Calu3 (cell line): ENCODE data around the gene GLYATL3. TPM values are rescaled to one million over a fixed set of nuclear protein-coding genes. Genes with fewer than 3 reads are reported as not detected.

Source experiments
- BruUV-seq: library from RNA; stranded (reverse); fragments of 400-500 nt; replicated peaks from 2 replicates; lab custom pipeline; 2021; lab: Mats Ljungman, UMichigan
- CTCF ChIA-PET: fragments of 300-600 bp; sonication (Branson Sonifier 250); formaldehyde crosslinking; loops from one replicate; lab custom pipeline; 2022; ENCODE audit warnings: antibody characterized with exemption; lab: Charles Lee
- DNase-seq: peaks from one replicate; pipeline ENCODE4 v3.0.0; 2022
- H3K27ac Mint-ChIP-seq: one replicate; pipeline ENCODE4 v1.8.0; 2022; ENCODE audit warnings: mixed read lengths; ENCODE audit not compliant: unreplicated experiment
- H3K27me3 Mint-ChIP-seq: one replicate; pipeline ENCODE4 v1.8.0; 2022; ENCODE audit warnings: mixed read lengths; ENCODE audit not compliant: unreplicated experiment
- H3K36me3 Mint-ChIP-seq: one replicate; pipeline ENCODE4 v1.8.0; 2022; ENCODE audit warnings: mild to moderate bottlenecking, moderate library complexity, mixed read lengths; ENCODE audit not compliant: insufficient read depth, unreplicated experiment
- H3K4me1 Mint-ChIP-seq: one replicate; pipeline ENCODE4 v1.8.0; 2022; ENCODE audit warnings: mild to moderate bottlenecking, low read depth, mixed read lengths; ENCODE audit not compliant: unreplicated experiment
- H3K4me3 Mint-ChIP-seq: one replicate; pipeline ENCODE4 v1.8.0; 2022; ENCODE audit warnings: mild to moderate bottlenecking, low read depth, moderate library complexity, mixed read lengths; ENCODE audit not compliant: unreplicated experiment
- H3K9me3 Mint-ChIP-seq: one replicate; pipeline ENCODE4 v1.8.0; 2022; ENCODE audit warnings: low read depth, mixed read lengths; ENCODE audit not compliant: unreplicated experiment
- intact Hi-C: fragments of 100-400 bp; cut with micrococcal nuclease; formaldehyde crosslinking; loops from one replicate; pipeline ENCODE4 v1.10.0; 2022; ENCODE audit not compliant: unreplicated experiment
- total RNA-seq: library from RNA; stranded (reverse); gene quantifications from 2 replicates; pipeline ENCODE4 v1.2.3, GENCODE V29; 2022
- TF ChIP-seq, protein P1 (sequence below): fragments of 200-600 bp; IDR thresholded peaks from one replicate; pipeline ENCODE4 v1.8.0; 2022; ENCODE audit warnings: antibody characterized with exemption; ENCODE audit not compliant: unreplicated experiment

The GLYATL3 gene
- total RNA-seq, 1 experiment from 2014 or later = not detected

DNA sequence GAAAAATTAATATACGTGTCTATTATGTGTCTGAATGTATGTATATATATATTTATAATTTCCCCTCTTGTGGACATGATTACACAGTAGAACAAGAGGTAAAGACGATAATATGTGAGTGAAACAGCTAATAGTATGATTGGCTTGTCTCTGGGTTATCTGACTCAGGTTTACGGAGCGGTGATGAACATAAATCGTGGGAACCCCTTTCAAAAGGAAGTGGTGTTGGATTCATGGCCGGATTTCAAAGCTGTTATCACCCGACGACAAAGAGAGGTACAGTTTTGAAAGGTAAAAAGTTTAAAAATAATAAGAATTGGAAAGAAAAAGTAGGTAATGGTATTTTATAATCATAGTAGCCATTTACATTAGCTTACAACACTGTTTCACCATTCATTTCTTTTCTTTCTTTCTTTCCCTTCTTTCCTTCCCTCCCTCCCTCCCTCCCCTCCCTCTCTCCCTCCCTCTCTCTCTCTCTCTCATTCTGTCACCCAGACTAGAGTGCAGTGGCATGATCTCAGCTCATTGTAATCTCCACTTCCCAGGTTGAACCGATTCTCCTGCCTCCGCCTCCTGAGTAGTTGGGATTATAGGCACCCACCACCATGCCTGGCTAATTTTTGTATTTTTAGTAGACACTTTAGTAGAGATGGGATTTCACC lies 15.9 kb downstream of the GLYATL3 start:
- H3K36me3 Mint-ChIP-seq = no peaks in the 10 kb centered on the region
- H3K27me3 Mint-ChIP-seq = no peaks in the 10 kb centered on the region
- no peak overlapping the region for H3K4me3 Mint-ChIP-seq
- BruUV-seq = no TSS peak
- CTCF ChIA-PET = interaction anchor here (1.0 kb wide), 1 partner anchor 9 kb away, joined by 3 read pairs; no protein-coding TSS in a partner anchor
- no peaks in the 10 kb centered on the region for H3K9me3 Mint-ChIP-seq
- TF ChIP-seq, protein P1, sequence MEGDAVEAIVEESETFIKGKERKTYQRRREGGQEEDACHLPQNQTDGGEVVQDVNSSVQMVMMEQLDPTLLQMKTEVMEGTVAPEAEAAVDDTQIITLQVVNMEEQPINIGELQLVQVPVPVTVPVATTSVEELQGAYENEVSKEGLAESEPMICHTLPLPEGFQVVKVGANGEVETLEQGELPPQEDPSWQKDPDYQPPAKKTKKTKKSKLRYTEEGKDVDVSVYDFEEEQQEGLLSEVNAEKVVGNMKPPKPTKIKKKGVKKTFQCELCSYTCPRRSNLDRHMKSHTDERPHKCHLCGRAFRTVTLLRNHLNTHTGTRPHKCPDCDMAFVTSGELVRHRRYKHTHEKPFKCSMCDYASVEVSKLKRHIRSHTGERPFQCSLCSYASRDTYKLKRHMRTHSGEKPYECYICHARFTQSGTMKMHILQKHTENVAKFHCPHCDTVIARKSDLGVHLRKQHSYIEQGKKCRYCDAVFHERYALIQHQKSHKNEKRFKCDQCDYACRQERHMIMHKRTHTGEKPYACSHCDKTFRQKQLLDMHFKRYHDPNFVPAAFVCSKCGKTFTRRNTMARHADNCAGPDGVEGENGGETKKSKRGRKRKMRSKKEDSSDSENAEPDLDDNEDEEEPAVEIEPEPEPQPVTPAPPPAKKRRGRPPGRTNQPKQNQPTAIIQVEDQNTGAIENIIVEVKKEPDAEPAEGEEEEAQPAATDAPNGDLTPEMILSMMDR = no peak
- no peak overlapping the region for H3K27ac Mint-ChIP-seq
- intact Hi-C loops = no loop called here
- peaks cover 13% of the 10 kb centered on the region for H3K4me1 Mint-ChIP-seq
- DNase-seq = no peak

DNA sequence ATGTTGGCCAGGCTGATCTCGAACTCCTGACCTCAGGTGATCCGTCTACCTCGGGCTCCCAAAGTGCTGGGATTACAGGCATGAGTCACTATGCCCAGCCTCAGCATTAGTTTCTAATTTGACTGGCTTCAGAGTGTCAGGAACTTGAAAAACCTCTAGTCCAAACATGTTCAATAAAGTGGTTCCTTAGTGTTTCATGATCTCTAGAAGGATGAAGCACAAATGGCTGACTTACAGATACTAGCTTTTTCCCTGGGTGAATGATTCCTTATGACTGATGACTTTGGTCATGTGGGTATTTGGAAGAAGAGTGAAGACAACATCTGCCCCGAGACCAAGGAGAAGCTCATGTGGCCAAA lies 16.4 kb downstream of the GLYATL3 start:
- H3K4me3 Mint-ChIP-seq = no peak overlapping the region
- no peaks in the 10 kb centered on the region for H3K9me3 Mint-ChIP-seq
- TF ChIP-seq, protein P1 = no peak
- DNase-seq = no peak
- H3K27me3 Mint-ChIP-seq = no peaks in the 10 kb centered on the region
- BruUV-seq = no TSS peak
- intact Hi-C loops = no loop called here
- CTCF ChIA-PET = interaction anchor here (1.0 kb wide), 1 partner anchor 9 kb away, joined by 3 read pairs; no protein-coding TSS in a partner anchor
- no peak overlapping the region for H3K27ac Mint-ChIP-seq
- peaks cover 13% of the 10 kb centered on the region for H3K4me1 Mint-ChIP-seq
- no peaks in the 10 kb centered on the region for H3K36me3 Mint-ChIP-seq

DNA sequence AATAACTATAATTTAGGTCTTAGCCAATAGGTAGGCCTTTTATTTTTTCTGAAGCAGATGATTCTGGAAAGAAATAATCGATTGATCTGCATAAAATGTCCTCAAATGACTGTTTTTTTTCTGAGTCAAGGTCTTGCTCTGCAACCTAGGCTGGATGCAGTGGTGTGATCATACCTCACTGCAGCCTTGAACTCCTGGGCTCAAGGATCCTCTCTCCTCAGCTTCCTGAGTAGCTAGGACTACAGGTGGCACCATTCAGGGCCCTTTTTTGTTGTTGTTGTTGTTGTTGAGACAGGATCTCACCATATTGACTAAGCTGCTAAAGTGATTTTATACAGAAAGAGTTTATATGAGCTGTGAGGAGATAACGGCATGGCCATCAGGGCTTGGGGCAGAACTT lies 18.2 kb downstream of the GLYATL3 start:
- intact Hi-C loops = no loop called here
- H3K9me3 Mint-ChIP-seq = no peaks in the 10 kb centered on the region
- no peak overlapping the region for H3K4me3 Mint-ChIP-seq
- H3K27me3 Mint-ChIP-seq = no peaks in the 10 kb centered on the region
- CTCF ChIA-PET = no interaction called here
- no peak for DNase-seq
- BruUV-seq = no TSS peak
- H3K4me1 Mint-ChIP-seq = peaks cover 12% of the 10 kb centered on the region
- no peak overlapping the region for H3K27ac Mint-ChIP-seq
- no peaks in the 10 kb centered on the region for H3K36me3 Mint-ChIP-seq
- TF ChIP-seq, protein P1 = no peak

DNA sequence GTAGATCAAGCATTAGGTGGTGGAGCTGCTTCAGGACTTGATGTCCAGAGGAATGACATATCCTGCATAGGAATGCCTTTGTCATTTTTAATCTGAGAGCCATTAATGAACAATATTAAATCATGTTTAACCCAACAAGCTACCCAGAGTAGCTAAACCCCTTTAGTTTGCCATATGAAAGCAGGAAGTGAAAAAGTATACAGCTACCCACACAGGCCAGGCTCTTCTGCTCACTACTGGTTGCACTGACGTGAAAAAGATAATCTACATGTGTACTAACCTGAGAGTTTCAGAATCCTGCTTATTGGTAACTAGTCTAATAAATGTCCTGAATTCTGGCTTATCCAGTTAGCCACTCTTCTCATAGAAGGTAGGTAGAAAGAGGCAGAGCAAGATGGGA lies 19.9 kb downstream of the GLYATL3 start:
- no TSS peak for BruUV-seq
- CTCF ChIA-PET = no interaction called here
- H3K9me3 Mint-ChIP-seq = no peaks in the 10 kb centered on the region
- TF ChIP-seq, protein P1 = no peak
- H3K4me3 Mint-ChIP-seq = no peak overlapping the region
- DNase-seq = no peak
- H3K27ac Mint-ChIP-seq = no peak overlapping the region
- H3K36me3 Mint-ChIP-seq = no peaks in the 10 kb centered on the region
- intact Hi-C loops = no loop called here
- H3K4me1 Mint-ChIP-seq = no peaks in the 10 kb centered on the region
- no peaks in the 10 kb centered on the region for H3K27me3 Mint-ChIP-seq
